HuH-7.5 (cell line): ENCODE data around the gene ATG3.
"Not testable (repeated sequence)": the region's sequence is repeated elsewhere in the genome, so short reads cannot be mapped to it uniquely, and the experiment has no call there.

Experiments
- DNase-seq: peaks from one replicate; pipeline ENCODE4 v3.0.0; 2011; ENCODE audit warnings: low spot score

ATG3 gene

GRCh38 chr3:112498914-112499711 lies 62.6 kb downstream of the ATG3 start, which contains the start of gene BTLA:
Gene BTLA (minus strand): TSS chr3:112499472. CDS start chr3:112499358, 114 bp downstream.
- no peak for DNase-seq

DNA sequence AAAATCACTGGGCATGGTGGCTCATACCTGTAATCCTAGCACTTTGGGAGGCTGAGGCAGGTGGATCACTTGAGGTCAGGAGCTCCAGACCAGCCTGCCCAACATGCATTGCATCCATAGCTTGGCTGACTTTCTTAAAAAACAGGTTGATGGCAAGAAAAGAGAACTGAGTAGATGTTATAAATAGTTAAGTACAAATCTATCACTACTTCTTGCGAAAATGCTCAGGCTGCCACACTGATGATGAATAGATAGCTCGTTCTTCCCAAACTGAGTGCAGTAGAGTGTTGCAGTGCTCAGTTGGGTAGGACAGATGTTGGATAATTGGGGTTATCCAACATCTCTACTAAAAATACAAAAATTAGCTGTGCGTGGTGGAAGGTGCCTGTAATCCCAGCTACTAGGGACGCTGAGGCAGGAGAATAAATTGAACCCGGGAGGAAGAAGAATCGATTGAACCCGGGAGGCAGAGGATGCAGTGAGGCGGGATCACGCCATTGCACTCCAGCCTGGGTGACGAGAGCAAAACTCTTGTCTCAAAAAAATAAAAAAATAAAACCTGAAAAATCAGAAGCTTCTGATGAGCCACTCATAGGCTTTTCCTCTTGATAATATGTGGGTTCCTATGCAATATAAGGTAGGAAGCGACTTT lies 63.7 kb downstream of the ATG3 start:
- no peak for DNase-seq

DNA sequence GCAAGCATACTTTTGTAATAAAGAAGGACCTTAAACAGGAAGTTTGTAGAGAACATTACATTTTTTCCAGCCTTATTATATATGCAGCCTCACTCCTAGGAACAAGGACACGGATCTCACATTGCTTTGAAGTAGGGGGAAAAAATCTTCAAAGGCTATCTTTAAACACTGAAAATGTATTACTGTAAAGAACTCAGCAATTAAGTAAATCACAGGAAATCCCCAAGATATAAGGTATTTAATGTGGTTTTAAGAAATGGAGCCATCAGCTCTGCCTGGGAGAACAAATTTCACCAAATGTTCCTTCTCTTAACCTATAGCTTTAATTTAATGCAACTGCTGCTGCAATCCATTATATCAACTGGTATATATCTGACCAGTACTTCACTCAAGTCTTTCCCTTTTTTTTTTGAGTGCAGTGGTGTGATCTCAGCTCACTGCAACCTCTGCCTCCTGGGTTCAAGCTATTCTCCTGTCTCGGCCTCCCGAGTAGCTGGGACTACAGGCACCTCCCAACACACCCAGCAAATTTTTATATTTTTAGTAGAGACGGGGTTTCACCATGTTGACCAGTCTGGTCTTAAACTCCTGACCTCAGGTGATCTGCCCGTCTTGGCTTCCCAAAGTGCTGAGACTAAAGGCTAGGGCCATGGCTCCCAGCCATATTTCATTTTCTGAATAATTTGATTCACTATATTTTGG lies 65.2 kb downstream of the ATG3 start:
- DNase-seq: no peak

- not testable (repeated sequence) for DNase-seq
Observed at GRCh38 chr3:112494448-112494767, 67.4 kb downstream of the ATG3 start.

DNA sequence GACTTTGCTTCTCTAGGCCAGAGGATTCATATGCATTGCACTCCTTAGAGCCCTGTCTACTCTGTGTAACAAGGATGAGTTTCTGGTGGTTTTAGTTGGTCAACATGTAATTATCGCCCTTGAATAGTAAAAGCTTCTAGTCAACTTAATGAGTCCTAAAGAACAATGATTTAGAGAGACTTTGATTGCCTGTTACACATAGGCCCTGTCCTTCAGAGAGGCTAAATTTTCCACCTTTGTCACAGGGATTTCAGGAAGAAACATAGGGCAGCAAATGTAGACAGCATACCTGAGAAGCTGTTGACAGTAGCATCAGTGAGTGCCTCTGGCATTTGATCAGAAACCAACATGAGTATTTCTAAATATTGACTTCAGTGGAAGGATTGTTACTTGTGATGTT lies 69.6 kb downstream of the ATG3 start:
- no peak for DNase-seq

DNA sequence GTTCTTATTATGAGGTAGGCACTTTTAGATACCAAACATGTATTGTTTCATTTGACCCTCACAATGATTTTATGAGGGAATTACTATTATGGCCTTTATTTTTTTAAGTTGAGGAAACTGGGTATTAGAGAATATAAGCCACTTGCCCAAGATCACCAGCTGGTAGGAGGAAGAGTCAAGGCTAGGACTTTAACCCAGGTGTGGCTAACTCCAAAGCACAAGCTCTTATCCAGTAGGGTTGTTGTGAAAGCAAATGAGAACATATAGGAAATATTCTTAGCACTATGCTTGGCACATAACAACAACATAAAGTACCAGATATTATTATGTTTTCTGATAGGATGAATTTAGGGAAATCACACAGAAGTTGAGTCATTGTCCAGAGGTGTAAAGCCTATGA lies 70.4 kb downstream of the ATG3 start:
- DNase-seq: no peak

DNA sequence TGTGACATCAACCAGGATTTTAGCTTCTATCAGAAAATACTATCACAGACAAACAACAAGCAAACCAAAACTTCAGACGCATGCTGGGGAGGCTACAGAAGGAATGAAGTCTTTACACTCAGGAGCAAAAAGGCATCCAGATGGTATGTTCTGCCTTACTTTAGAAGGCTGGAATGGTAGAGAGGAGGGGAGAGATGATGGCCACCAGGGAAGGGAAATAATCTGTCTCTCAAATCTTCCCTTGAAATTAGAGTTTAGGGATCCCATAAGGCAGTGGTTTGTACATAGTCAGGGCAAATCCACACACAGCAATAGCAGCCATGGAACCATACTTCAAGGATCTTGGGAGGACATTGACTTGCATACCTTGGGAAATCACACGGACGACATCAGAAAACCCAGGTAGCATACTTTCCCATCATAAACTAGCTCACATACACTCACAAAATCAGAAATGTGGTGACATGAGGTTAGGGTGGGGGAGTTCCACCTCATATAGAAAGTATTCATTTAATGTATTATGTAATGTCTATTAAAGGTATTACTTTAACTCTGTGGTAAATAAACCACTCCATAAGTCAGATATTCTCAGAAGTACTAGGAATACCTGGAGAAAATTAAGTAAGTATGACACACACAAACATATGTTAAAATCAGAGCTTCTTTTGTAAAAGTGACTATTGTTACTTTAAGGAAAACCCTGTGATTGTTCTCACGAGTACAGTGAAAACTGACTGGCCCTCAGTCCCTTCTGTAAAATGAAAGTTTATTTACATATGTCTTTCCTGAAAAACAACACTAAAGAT lies 71.9 kb downstream of the ATG3 start:
- no peak for DNase-seq

GRCh38 chr3:112486811-112487505 lies 74.8 kb downstream of the ATG3 start:
- no peak for DNase-seq

DNA sequence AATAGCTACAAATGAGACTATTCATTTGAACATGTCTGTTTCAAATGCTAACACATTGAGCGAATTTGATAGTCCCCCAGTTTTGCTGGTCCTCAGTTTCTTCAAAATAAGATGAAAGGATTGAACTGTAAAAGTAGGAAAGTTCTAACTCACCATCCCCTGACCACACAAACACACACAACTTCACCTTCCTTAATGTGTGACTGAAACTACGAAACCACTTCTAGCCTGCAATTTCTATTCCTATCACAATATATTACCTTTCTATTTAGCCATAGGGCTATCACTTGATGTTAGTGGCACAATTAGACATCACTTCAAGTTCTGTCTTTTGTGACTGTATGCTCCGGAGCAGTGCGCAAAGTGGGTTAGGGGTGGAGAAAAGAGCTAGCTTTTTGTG lies 77.4 kb downstream of the ATG3 start:
- DNase-seq: no peak

DNA sequence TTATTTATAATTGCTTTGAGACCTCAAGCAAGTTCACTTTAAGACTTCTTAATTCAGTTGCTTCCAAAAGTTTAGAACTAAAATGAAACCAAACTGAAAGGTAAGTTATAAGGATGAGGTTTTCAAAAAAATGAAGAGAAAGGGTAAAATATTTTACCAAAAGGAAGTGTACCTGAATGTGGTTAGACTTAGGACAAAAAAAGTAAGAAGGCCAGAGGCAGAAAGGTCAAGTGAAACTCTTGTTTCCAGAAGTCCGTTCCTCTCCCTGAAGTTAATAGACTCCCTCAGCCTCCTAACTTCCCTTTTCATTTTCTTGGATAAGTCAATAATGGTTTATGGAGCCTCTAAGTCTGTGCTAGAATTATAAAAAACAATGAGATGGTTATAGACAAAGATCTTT lies 79.1 kb downstream of the ATG3 start:
- DNase-seq: no peak
